IPS-15b (cell line): ENCODE measurements around the gene CBX1.

Source experiments
- H3K27me3 ChIP-seq: one replicate; pipeline ENCODE4 v1.6.1; 2013; ENCODE audit warnings: low read length; ENCODE audit not compliant: control insufficient read depth, insufficient read depth
- H3K36me3 ChIP-seq: one replicate; pipeline ENCODE4 v1.6.1; 2013; ENCODE audit warnings: low read length; ENCODE audit not compliant: control insufficient read depth, insufficient read depth
- H3K4me1 ChIP-seq: one replicate; pipeline ENCODE4 v1.6.1; 2013; ENCODE audit warnings: mild to moderate bottlenecking, low read length; ENCODE audit not compliant: control insufficient read depth, insufficient read depth
- H3K4me3 ChIP-seq: one replicate; pipeline ENCODE4 v1.5.1; 2013; ENCODE audit warnings: low read depth, low read length
- H3K9ac ChIP-seq: one replicate; pipeline ENCODE4 v1.6.1; 2013; ENCODE audit warnings: low read depth, mild to moderate bottlenecking, low read length
- H3K9me3 ChIP-seq: one replicate; pipeline ENCODE4 v1.6.1; 2013; ENCODE audit warnings: mild to moderate bottlenecking, low read length; ENCODE audit not compliant: control insufficient read depth, insufficient read depth

Gene CBX1

GRCh38 chr17:48027322-48027981, 73.8 kb downstream of the CBX1 start:
- Histone ChIP-seq H3K4me3 (no peak overlapping the region), H3K9ac (peak overlapping the region; percentile 4), H3K36me3 (no peaks in the 10 kb centered on the region), H3K4me1 (peaks cover 19% of the 10 kb centered on the region), H3K9me3 (no peaks in the 10 kb centered on the region), H3K27me3 (peaks cover 27% of the 10 kb centered on the region)

- H3K9ac ChIP-seq = peak overlapping the region; percentile 47
- peaks cover 27% of the 10 kb centered on the region for H3K27me3 ChIP-seq
- H3K4me1 ChIP-seq = peaks cover 19% of the 10 kb centered on the region
- H3K4me3 ChIP-seq = peak overlapping the region; percentile 95
- H3K36me3 ChIP-seq = no peaks in the 10 kb centered on the region
- H3K9me3 ChIP-seq = no peaks in the 10 kb centered on the region
Measured at GRCh38 chr17:48026502-48027321, 74.6 kb downstream of the CBX1 start.

- no peaks in the 10 kb centered on the region for H3K36me3 ChIP-seq
- peaks cover 19% of the 10 kb centered on the region for H3K4me1 ChIP-seq
- peaks cover 27% of the 10 kb centered on the region for H3K27me3 ChIP-seq
- H3K9me3 ChIP-seq = no peaks in the 10 kb centered on the region
- H3K9ac ChIP-seq = no peak overlapping the region
- H3K4me3 ChIP-seq = peak overlapping the region; percentile 95
Measured at GRCh38 chr17:48025904-48026501, 75.3 kb downstream of the CBX1 start.

GRCh38 chr17:48025040-48025903, 76.0 kb downstream of the CBX1 start:
- peaks cover 19% of the 10 kb centered on the region for H3K4me1 ChIP-seq
- no peak overlapping the region for H3K9ac ChIP-seq
- H3K9me3 ChIP-seq = no peaks in the 10 kb centered on the region
- H3K4me3 ChIP-seq = peak overlapping the region; percentile 95
- peaks cover 27% of the 10 kb centered on the region for H3K27me3 ChIP-seq
- no peaks in the 10 kb centered on the region for H3K36me3 ChIP-seq

GRCh38 chr17:48024149-48025039, 76.9 kb downstream of the CBX1 start:
- Histone ChIP-seq H3K36me3 (no peaks in the 10 kb centered on the region), H3K4me3 (peak overlapping the region; percentile 56), H3K4me1 (peaks cover 19% of the 10 kb centered on the region), H3K9me3 (no peaks in the 10 kb centered on the region), H3K9ac (no peak overlapping the region), H3K27me3 (peaks cover 27% of the 10 kb centered on the region)

GRCh38 chr17:48023400-48024148, 77.7 kb downstream of the CBX1 start:
- H3K36me3 ChIP-seq = no peaks in the 10 kb centered on the region
- H3K27me3 ChIP-seq = peaks cover 27% of the 10 kb centered on the region
- H3K4me1 ChIP-seq = peaks cover 19% of the 10 kb centered on the region
- peak overlapping the region; percentile 56 for H3K4me3 ChIP-seq
- no peaks in the 10 kb centered on the region for H3K9me3 ChIP-seq
- no peak overlapping the region for H3K9ac ChIP-seq

GRCh38 chr17:48022901-48023300, 78.4 kb downstream of the CBX1 start:
- peaks cover 19% of the 10 kb centered on the region for H3K4me1 ChIP-seq
- H3K36me3 ChIP-seq = no peaks in the 10 kb centered on the region
- H3K27me3 ChIP-seq = peaks cover 27% of the 10 kb centered on the region
- H3K4me3 ChIP-seq = no peak overlapping the region
- H3K9ac ChIP-seq = no peak overlapping the region
- no peaks in the 10 kb centered on the region for H3K9me3 ChIP-seq

- H3K4me1 ChIP-seq = peaks cover 17% of the 10 kb centered on the region
- no peaks in the 10 kb centered on the region for H3K36me3 ChIP-seq
- peaks cover 23% of the 10 kb centered on the region for H3K27me3 ChIP-seq
- no peak overlapping the region for H3K9ac ChIP-seq
- no peaks in the 10 kb centered on the region for H3K9me3 ChIP-seq
- H3K4me3 ChIP-seq = no peak overlapping the region
Measured at GRCh38 chr17:48021934-48022333, 79.3 kb downstream of the CBX1 start.
